ENCODE results near the gene SHC1. TPM values are rescaled to one million over a fixed set of nuclear protein-coding genes. Genes with fewer than 3 reads are reported as not detected.

The SHC1 gene
- total RNA-seq, 1 donor from 2014 or later: 69.0 TPM

DNA sequence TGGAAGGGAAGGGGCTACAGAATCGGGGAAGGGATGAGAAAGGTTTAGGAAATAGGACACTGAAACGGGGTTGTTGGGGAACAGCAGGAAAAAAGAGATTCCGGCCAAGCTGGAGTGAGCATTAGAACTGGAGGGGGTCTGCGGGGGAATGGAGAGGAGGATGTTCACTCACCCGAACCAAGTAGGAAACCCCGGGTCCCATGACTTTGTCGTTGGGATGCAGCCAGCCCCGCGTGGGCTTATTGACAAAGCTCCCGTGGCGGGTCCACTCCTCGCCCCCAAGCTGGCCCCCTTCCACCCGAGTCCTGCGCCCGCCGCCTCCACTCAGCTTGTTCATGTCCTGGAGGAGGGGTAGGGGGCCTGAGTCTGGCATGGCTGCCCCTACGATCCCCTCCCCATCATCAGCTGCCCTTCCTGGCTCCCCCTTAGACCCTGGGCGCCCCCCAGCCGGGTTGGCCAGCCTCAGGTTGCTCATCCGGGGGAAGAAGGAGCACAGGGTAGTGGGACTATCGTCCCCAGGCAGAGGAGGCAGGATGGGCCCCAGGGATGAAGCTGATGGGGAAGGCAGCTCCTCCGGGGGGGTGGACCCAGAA, 591 bp downstream of the SHC1 start:
- Histone ChIP-seq H3F3A (ENCODE audit: low read depth) (peaks cover 40% of the 10 kb centered on the region), H3K4me3 (peak overlapping the region; percentile 51), H3K27me3 (no peaks in the 10 kb centered on the region), H3K4me1 (peaks cover 35% of the 10 kb centered on the region), H3K4me2 (peak overlapping the region; percentile 91), H3K9ac (peak overlapping the region; percentile 51), H3K79me2 (ENCODE audit: low read depth) (peaks cover 46% of the 10 kb centered on the region), H3K27ac (no peak overlapping the region), H3K36me3 (no peaks in the 10 kb centered on the region), H4K20me1 (ENCODE audit: low read depth) (peaks cover 13% of the 10 kb centered on the region), H3K9me3 (ENCODE audit: low read depth) (no peaks in the 10 kb centered on the region), H2AFZ (replicated peaks) (no peak overlapping the region)
- H3K27me3 Mint-ChIP-seq (ENCODE audit: insufficient read depth, low read depth): peaks cover 3% of the 10 kb centered on the region
- H3K27ac Mint-ChIP-seq: peak overlapping the region; percentile 38
- peaks cover 12% of the 10 kb centered on the region for H3K36me3 Mint-ChIP-seq
- peaks cover 40% of the 10 kb centered on the region for H3K4me1 Mint-ChIP-seq
- DNase-seq (ENCODE audit: low spot score): peak; percentile 33
- H3K9me3 Mint-ChIP-seq: no peaks in the 10 kb centered on the region
- H3K4me3 Mint-ChIP-seq: peak overlapping the region; percentile 83
- no peak for TF ChIP-seq EZH2 (IDR thresholded peaks at IDR 0.05)
- TF ChIP-seq, protein P1, sequence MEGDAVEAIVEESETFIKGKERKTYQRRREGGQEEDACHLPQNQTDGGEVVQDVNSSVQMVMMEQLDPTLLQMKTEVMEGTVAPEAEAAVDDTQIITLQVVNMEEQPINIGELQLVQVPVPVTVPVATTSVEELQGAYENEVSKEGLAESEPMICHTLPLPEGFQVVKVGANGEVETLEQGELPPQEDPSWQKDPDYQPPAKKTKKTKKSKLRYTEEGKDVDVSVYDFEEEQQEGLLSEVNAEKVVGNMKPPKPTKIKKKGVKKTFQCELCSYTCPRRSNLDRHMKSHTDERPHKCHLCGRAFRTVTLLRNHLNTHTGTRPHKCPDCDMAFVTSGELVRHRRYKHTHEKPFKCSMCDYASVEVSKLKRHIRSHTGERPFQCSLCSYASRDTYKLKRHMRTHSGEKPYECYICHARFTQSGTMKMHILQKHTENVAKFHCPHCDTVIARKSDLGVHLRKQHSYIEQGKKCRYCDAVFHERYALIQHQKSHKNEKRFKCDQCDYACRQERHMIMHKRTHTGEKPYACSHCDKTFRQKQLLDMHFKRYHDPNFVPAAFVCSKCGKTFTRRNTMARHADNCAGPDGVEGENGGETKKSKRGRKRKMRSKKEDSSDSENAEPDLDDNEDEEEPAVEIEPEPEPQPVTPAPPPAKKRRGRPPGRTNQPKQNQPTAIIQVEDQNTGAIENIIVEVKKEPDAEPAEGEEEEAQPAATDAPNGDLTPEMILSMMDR (IDR thresholded peaks at IDR 0.05): no peak
- TF ChIP-seq EZH2phosphoT487 (IDR thresholded peaks at IDR 0.05): no peak

DNA sequence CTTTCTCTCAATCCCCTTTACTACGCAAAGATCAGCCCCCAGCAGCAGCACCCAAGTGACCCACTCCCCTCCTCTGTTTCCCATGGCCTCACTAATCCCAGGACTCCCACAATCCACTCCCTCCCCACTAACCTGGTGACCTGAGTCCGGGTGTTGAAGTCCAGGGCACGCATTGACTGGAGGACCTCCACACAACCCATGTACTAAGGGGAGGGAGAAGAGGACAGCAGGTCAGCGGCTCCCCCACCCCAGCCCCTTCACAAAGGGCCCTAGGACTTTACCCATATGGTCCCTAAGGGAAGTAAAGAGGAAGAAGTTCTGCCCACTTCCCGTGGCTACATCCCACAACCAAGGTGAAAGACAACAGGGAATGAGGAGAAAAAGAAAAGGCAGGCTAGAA, 1.3 kb downstream of the SHC1 start:
- H4K20me1 ChIP-seq (ENCODE audit: low read depth): peaks cover 13% of the 10 kb centered on the region
- H3K79me2 ChIP-seq (ENCODE audit: low read depth): peaks cover 44% of the 10 kb centered on the region
- TF ChIP-seq EZH2phosphoT487 (IDR thresholded peaks at IDR 0.05) (no peak), EZH2 (IDR thresholded peaks at IDR 0.05) (no peak)
- TF ChIP-seq, protein P1 (IDR thresholded peaks at IDR 0.05): no peak
- no peak for DNase-seq (ENCODE audit: low spot score)
- peak overlapping the region; percentile 51 for H3K9ac ChIP-seq
- H3K4me3 Mint-ChIP-seq: peak overlapping the region; percentile 83
- H3K27ac Mint-ChIP-seq: peak overlapping the region; percentile 38
- peaks cover 12% of the 10 kb centered on the region for H3K36me3 Mint-ChIP-seq
- peaks cover 36% of the 10 kb centered on the region for H3F3A ChIP-seq (ENCODE audit: low read depth)
- peak overlapping the region; percentile 91 for H3K4me2 ChIP-seq
- H3K9me3 ChIP-seq (ENCODE audit: low read depth): no peaks in the 10 kb centered on the region
- H3K27me3 ChIP-seq: no peaks in the 10 kb centered on the region
- H3K36me3 ChIP-seq: no peaks in the 10 kb centered on the region
- peak overlapping the region; percentile 51 for H3K4me3 ChIP-seq
- H3K27ac ChIP-seq: peak overlapping the region; percentile 8
- H3K4me1 ChIP-seq: peaks cover 35% of the 10 kb centered on the region
- H3K27me3 Mint-ChIP-seq (ENCODE audit: insufficient read depth, low read depth): peaks cover 3% of the 10 kb centered on the region
- no peaks in the 10 kb centered on the region for H3K9me3 Mint-ChIP-seq
- peaks cover 40% of the 10 kb centered on the region for H3K4me1 Mint-ChIP-seq
- no peak overlapping the region for H2AFZ ChIP-seq (replicated peaks)

DNA sequence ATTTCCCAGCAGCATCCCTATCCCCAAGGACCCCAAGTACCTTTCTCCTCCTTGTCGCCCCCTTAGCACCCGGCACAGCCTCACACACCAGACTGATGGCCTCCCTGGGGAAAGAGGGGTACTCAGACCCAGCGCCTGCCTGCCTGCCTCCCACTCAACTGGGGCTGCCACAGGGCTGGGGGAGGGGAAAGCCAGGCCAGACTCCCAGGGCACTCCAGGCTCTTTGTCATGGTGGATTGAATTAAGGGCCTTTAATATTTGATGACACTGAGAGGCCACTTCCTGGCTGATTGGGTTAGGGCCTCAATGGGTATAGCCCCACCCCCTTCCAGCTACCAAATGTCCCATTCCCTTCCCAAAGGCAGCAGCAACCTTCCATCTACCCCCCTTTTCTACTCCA, 1.8 kb downstream of the SHC1 start:
- Histone ChIP-seq H3K27me3 (no peaks in the 10 kb centered on the region), H3K4me1 (peaks cover 35% of the 10 kb centered on the region), H3K9me3 (ENCODE audit: low read depth) (no peaks in the 10 kb centered on the region), H3K4me3 (peak overlapping the region; percentile 51), H3K4me2 (peak overlapping the region; percentile 91), H3K36me3 (no peaks in the 10 kb centered on the region), H3F3A (ENCODE audit: low read depth) (peaks cover 32% of the 10 kb centered on the region), H3K27ac (peak overlapping the region; percentile 8), H3K9ac (peak overlapping the region; percentile 51), H4K20me1 (ENCODE audit: low read depth) (peaks cover 13% of the 10 kb centered on the region), H2AFZ (replicated peaks) (no peak overlapping the region), H3K79me2 (ENCODE audit: low read depth) (peaks cover 44% of the 10 kb centered on the region)
- DNase-seq (ENCODE audit: low spot score): no peak
- Mint-ChIP-seq H3K27ac (peak overlapping the region; percentile 38), H3K27me3 (ENCODE audit: insufficient read depth, low read depth) (peaks cover 4% of the 10 kb centered on the region), H3K9me3 (no peaks in the 10 kb centered on the region), H3K4me1 (peaks cover 43% of the 10 kb centered on the region), H3K36me3 (peaks cover 15% of the 10 kb centered on the region), H3K4me3 (peak overlapping the region; percentile 83)
- TF ChIP-seq EZH2phosphoT487 (IDR thresholded peaks at IDR 0.05) (no peak), EZH2 (IDR thresholded peaks at IDR 0.05) (no peak)
- TF ChIP-seq, protein P1 (IDR thresholded peaks at IDR 0.05): no peak

Measured in neural progenitor cell (in vitro differentiated cells).